GM12875 (cell line): ENCODE measurements around the gene IGDCC3.

Experiments
- H3K4me3 ChIP-seq: one replicate; pipeline ENCODE4 v1.5.1; 2011; ENCODE audit warnings: low read depth, low read length, control low read depth
- CTCF ChIP-seq: IDR thresholded peaks from 2 replicates; pipeline ENCODE4 v1.5.1; 2011; ENCODE audit warnings: low read depth, mild to moderate bottlenecking, control low read depth, inconsistent platforms, low read length, moderate library complexity, borderline replicate concordance; ENCODE audit not compliant: insufficient read depth

IGDCC3 gene

GRCh38 chr15:65394280-65394789 lies 16.5 kb upstream of the IGDCC3 start:
- TF ChIP-seq CTCF: no peak
- no peak overlapping the region for H3K4me3 ChIP-seq

DNA sequence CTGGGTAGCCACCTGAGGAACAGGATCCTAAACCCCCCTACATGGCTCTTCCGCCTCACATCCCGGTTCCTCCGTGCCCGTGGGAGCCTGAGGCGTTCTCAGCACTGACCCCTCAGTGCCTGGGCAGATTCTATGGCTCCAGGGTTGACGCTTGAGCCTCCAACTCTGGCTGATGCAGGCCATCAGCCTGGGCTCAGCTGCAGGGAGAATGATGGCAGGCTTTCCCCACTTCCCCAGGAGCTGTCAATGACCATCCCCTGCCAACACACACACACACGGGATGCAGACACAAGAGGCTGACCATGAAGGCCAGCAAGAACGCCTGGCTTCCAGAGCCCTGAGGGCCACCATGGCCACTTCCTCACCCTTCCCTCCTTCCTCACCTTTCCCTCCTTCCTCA lies 15.8 kb upstream of the IGDCC3 start:
- no peak for TF ChIP-seq CTCF
- H3K4me3 ChIP-seq: no peak overlapping the region

DNA sequence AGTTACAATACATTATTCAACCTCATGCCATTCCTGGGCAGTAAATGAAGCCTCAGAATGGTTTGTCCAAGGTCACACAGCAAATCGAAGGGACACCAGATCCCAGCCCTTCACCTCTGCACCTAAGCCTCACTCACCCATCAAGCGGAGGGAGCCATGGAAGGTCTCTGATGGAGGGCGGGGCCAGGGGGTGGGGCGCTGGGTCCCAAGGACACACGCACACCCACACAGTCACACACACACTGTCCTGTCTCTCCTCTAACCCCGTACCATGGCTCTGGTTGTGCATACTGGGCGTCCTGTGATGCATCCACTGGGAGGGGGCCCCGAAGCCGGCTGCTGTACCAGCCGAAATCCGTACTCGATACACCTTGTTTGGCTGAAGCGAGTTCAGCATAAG lies 15.3 kb upstream of the IGDCC3 start:
- no peak for TF ChIP-seq CTCF
- no peak overlapping the region for H3K4me3 ChIP-seq

- no peak for TF ChIP-seq CTCF
- no peak overlapping the region for H3K4me3 ChIP-seq
Measured at GRCh38 chr15:65392368-65392767, 14.6 kb upstream of the IGDCC3 start.

DNA sequence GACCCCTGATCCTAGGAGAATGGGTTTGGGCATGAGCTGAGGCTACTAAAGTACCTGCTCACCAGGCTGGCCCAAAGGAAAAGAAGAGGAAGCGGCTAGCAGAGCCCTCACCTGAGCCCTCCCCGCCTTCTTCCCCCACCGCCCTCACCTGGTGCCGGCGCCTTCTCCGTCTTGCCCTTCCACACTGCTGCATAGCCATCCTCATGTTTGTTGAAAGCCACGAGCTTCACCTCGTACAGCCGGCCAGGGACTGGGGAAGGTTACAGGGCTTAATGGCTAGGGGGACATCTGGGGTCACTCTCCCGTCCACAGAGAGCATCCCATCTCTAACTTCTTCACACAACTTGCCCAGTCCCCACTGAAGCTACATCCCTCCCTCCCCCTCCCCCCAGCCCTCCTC lies 13.9 kb upstream of the IGDCC3 start:
- H3K4me3 ChIP-seq: no peak overlapping the region
- TF ChIP-seq CTCF: no peak

- H3K4me3 ChIP-seq: no peak overlapping the region
- TF ChIP-seq CTCF: no peak
Measured at GRCh38 chr15:65390447-65390846, 12.6 kb upstream of the IGDCC3 start.

- H3K4me3 ChIP-seq: no peak overlapping the region
- TF ChIP-seq CTCF: no peak
Measured at GRCh38 chr15:65389226-65389625, 11.4 kb upstream of the IGDCC3 start.
